ENCODE results near the gene SPDYE9.
"Not testable (repeated sequence)": the region's sequence is repeated elsewhere in the genome, so short reads cannot be mapped to it uniquely, and the experiment has no call there.

Gene SPDYE9, protein sequence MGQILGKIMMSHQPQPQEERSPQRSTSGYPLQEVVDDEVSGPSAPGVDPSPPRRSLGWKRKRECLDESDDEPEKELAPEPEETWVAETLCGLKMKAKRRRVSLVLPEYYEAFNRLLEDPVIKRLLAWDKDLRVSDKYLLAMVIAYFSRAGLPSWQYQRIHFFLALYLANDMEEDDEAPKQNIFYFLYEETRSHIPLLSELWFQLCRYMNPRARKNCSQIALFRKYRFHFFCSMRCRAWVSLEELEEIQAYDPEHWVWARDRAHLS

GRCh38 chr7:73085938-73086337 is at the start of gene SPDYE9:
Gene SPDYE9 (minus strand): TSS chr7:73086038. CDS start chr7:73084238, 1,800 bp downstream.
- DNase-seq, result not testable (repeated sequence)

- not testable (repeated sequence) for DNase-seq
These were observed 49.0 kb upstream of the SPDYE9 start for GRCh38 chr7:73134866-73135265.

DNA sequence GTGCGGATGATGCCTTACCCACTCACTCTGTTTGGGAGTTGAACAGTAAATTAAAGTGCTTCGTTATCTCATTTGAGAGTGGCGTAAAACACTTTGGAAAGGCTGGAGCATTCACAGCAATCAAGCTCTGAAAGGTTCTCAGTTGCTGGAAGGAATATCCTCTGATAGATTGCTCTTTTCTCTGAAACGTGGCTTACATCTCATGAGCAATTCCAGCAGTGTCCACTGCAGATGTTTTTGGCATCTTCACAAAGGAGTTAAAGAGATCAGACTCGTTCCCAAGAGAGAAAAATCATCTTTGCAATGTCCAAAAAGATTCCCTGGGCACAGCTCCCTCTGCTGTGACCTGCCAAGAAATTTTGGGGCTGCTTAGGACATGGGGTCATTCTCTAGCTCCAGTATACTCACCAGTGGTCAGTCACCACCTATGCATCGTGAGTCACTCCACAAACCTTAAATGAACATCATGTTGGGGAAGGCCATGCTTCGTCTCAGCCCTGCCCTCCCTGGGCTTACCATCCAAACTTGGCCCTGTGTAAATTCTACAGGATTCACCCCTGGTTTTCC is 46.9 kb upstream of the SPDYE9 start:
- DNase-seq, result not testable (repeated sequence)

- not testable (repeated sequence) for DNase-seq
These were observed 44.8 kb upstream of the SPDYE9 start for GRCh38 chr7:73130612-73131011.

GRCh38 chr7:73124126-73124525 is 38.3 kb upstream of the SPDYE9 start:
- DNase-seq, result not testable (repeated sequence)

GRCh38 chr7:73122778-73123447 is 37.1 kb upstream of the SPDYE9 start:
- DNase-seq, result not testable (repeated sequence)

- DNase-seq, result not testable (repeated sequence)
These were observed 32.3 kb upstream of the SPDYE9 start for GRCh38 chr7:73118155-73118554.

DNA sequence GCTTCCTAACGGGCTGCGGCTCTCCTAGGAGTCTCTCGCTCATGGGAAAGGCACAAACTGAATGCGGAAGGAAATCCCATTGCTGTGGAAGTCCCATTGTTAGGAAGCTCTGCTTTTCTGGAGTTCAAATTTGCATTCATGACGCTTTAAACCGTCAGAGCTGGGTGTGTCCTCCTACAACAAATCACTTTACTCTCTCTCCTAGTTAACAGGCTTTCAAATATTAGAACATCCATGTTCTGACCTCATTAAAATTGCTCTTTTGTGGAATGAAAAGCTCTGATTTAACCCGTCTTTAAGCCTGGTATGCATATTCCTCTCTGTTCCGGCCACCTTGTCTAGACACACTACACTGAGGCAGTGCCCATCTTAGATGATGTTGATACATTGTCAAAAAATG is 28.0 kb downstream of the SPDYE9 start, which contains the start of gene SPDYE11:
SPDYE11 (minus strand) TSS at position 101 of the 400 bp plus-strand sequence. CDS start 1,800 bp downstream, outside the sequence.
- not testable (repeated sequence) for DNase-seq

- DNase-seq, result not testable (repeated sequence)
These were observed 56.2 kb downstream of the SPDYE9 start, which contains the start of gene SPDYE8 for GRCh38 chr7:73029666-73030065. Gene SPDYE8 (minus strand): TSS chr7:73029766. CDS start chr7:73027966, 1,800 bp downstream.

Data from erythroblast (primary cell).